Osteocyte (in vitro differentiated cells): ENCODE results near the gene RIPK1. TPM values are rescaled to one million over a fixed set of nuclear protein-coding genes. Genes with fewer than 3 reads are reported as not detected.
A peak's percentile ranks its signal among the peaks of the same experiment; 100 is the strongest.

ENCODE experiments used
- DNase-seq: peaks from one replicate; pipeline ENCODE4 v3.0.0; 2021; ENCODE audit warnings: mixed read lengths; ENCODE audit not compliant: unreplicated experiment; ENCODE audit errors: extremely low spot score
- H3K27ac Mint-ChIP-seq: one replicate; pipeline ENCODE4 v1.8.0; 2021; ENCODE audit warnings: mild to moderate bottlenecking, mixed read lengths; ENCODE audit not compliant: unreplicated experiment
- H3K27me3 Mint-ChIP-seq: one replicate; pipeline ENCODE4 v1.8.0; 2021; ENCODE audit warnings: mixed read lengths; ENCODE audit not compliant: unreplicated experiment
- H3K36me3 Mint-ChIP-seq: one replicate; pipeline ENCODE4 v1.8.0; 2021; ENCODE audit warnings: mixed read lengths; ENCODE audit not compliant: unreplicated experiment
- H3K4me1 Mint-ChIP-seq: one replicate; pipeline ENCODE4 v1.8.0; 2021; ENCODE audit warnings: mixed read lengths; ENCODE audit not compliant: unreplicated experiment
- H3K4me3 Mint-ChIP-seq: one replicate; pipeline ENCODE4 v1.8.0; 2021; ENCODE audit warnings: mild to moderate bottlenecking, moderate library complexity, mixed read lengths; ENCODE audit not compliant: unreplicated experiment
- H3K9me3 Mint-ChIP-seq: one replicate; pipeline ENCODE4 v1.8.0; 2021; ENCODE audit warnings: mixed read lengths; ENCODE audit not compliant: unreplicated experiment
- total RNA-seq: library from RNA; stranded (reverse); gene quantifications from 2 replicates; pipeline ENCODE4 v1.2.1, GENCODE V29; 2021
- TF ChIP-seq, protein P1 (sequence below): fragments of 200-600 bp; sonication (generic); IDR thresholded peaks from 2 replicates; pipeline ENCODE4 v1.5.0; 2021; ENCODE audit warnings: antibody characterized with exemption, mild to moderate bottlenecking, moderate library complexity

RIPK1 gene
- total RNA-seq, 1 donor from 2014 or later = 28.1 TPM

GRCh38 chr6:3088968-3089367 is 20.7 kb downstream of the RIPK1 start:
- no peak overlapping the region for H3K4me3 Mint-ChIP-seq
- peak overlapping the region; percentile 91 for H3K27ac Mint-ChIP-seq
- TF ChIP-seq, protein P1, sequence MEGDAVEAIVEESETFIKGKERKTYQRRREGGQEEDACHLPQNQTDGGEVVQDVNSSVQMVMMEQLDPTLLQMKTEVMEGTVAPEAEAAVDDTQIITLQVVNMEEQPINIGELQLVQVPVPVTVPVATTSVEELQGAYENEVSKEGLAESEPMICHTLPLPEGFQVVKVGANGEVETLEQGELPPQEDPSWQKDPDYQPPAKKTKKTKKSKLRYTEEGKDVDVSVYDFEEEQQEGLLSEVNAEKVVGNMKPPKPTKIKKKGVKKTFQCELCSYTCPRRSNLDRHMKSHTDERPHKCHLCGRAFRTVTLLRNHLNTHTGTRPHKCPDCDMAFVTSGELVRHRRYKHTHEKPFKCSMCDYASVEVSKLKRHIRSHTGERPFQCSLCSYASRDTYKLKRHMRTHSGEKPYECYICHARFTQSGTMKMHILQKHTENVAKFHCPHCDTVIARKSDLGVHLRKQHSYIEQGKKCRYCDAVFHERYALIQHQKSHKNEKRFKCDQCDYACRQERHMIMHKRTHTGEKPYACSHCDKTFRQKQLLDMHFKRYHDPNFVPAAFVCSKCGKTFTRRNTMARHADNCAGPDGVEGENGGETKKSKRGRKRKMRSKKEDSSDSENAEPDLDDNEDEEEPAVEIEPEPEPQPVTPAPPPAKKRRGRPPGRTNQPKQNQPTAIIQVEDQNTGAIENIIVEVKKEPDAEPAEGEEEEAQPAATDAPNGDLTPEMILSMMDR = no peak
- no peaks in the 10 kb centered on the region for H3K9me3 Mint-ChIP-seq
- peaks cover 31% of the 10 kb centered on the region for H3K4me1 Mint-ChIP-seq
- peaks cover 39% of the 10 kb centered on the region for H3K36me3 Mint-ChIP-seq
- H3K27me3 Mint-ChIP-seq = no peaks in the 10 kb centered on the region
- no peak for DNase-seq

DNA sequence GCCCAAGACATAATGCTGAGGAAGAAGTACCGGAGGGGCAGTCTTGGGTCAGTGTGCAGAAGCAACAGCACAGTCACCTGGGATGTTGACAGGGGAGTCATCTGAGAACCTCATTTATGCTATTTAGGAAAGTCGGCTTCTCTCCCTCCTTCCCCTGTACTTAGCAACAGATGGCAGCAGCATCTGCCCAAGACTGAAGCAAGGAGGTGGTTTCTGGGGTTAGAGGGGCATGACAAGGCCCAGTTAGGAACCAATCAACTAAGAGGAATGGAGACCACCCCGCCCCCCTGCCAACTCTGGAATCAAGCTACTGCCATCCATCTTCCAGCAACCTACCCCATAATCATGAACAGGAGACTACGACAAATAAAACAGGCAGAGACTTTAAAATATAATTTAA is 21.7 kb downstream of the RIPK1 start:
- peaks cover 31% of the 10 kb centered on the region for H3K4me1 Mint-ChIP-seq
- no peak overlapping the region for H3K4me3 Mint-ChIP-seq
- no peaks in the 10 kb centered on the region for H3K27me3 Mint-ChIP-seq
- TF ChIP-seq, protein P1 = no peak
- no peak for DNase-seq
- no peaks in the 10 kb centered on the region for H3K9me3 Mint-ChIP-seq
- H3K36me3 Mint-ChIP-seq = peaks cover 34% of the 10 kb centered on the region
- H3K27ac Mint-ChIP-seq = peak overlapping the region; percentile 91

- H3K27me3 Mint-ChIP-seq = no peaks in the 10 kb centered on the region
- no peak for DNase-seq
- no peak overlapping the region for H3K27ac Mint-ChIP-seq
- peaks cover 8% of the 10 kb centered on the region for H3K4me1 Mint-ChIP-seq
- H3K9me3 Mint-ChIP-seq = no peaks in the 10 kb centered on the region
- TF ChIP-seq, protein P1 = no peak
- H3K4me3 Mint-ChIP-seq = no peak overlapping the region
- peaks cover 42% of the 10 kb centered on the region for H3K36me3 Mint-ChIP-seq
These were observed 26.5 kb downstream of the RIPK1 start for GRCh38 chr6:3094815-3095214.

DNA sequence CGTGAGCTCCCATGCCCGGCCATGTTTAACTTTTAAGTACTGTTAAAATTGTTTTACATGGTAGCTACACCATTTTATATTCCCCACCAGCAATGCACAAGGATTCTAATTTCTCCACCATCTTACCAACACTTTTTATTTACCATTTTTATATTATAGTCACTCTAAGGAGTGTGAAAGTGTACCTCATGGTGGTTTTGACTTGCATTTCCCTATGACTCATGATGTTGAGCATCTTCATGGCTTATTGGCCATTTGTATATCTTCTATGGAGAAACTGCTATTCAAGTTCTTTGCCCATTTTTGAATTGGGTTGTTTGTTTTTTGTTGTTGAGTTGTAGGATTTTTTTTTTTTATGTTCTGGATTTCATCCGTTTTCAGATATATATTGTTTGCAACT is 34.6 kb downstream of the RIPK1 start:
- Mint-ChIP-seq H3K27me3 (no peaks in the 10 kb centered on the region), H3K9me3 (no peaks in the 10 kb centered on the region), H3K36me3 (peaks cover 64% of the 10 kb centered on the region), H3K4me3 (no peak overlapping the region), H3K4me1 (no peaks in the 10 kb centered on the region), H3K27ac (no peak overlapping the region)
- TF ChIP-seq, protein P1 = no peak
- DNase-seq = no peak

GRCh38 chr6:3108746-3109414 is 40.6 kb downstream of the RIPK1 start:
- no peak overlapping the region for H3K4me3 Mint-ChIP-seq

More at GRCh38 chr6:3108746-3109414, 40.6 kb downstream of the RIPK1 start:
- H3K27me3 Mint-ChIP-seq = no peaks in the 10 kb centered on the region
- peak overlapping the region; percentile 23 for H3K27ac Mint-ChIP-seq
- H3K9me3 Mint-ChIP-seq = no peaks in the 10 kb centered on the region
- peaks cover 2% of the 10 kb centered on the region for H3K4me1 Mint-ChIP-seq
- TF ChIP-seq, protein P1 = no peak
- H3K36me3 Mint-ChIP-seq = peaks cover 73% of the 10 kb centered on the region
- no peak for DNase-seq
